HG03442 (cell line): ENCODE data around the gene PTPN14.

ENCODE experiments used
- ATAC-seq: cut with Tn5 transposase; IDR thresholded peaks from one replicate; pipeline ENCODE4 v1.9.1; 2021; ENCODE audit warnings: mild to moderate bottlenecking, moderate library complexity; ENCODE audit not compliant: unreplicated experiment

PTPN14 gene

GRCh38 chr1:214569357-214570004 is 18.1 kb upstream of the PTPN14 start:
- ATAC-seq = no peak

- no peak for ATAC-seq
These were observed 16.9 kb upstream of the PTPN14 start for GRCh38 chr1:214568328-214568727.

GRCh38 chr1:214567481-214567980 is 16.1 kb upstream of the PTPN14 start:
- ATAC-seq = no peak

GRCh38 chr1:214566158-214567104 is 15.0 kb upstream of the PTPN14 start:
- ATAC-seq = no peak

- ATAC-seq = no peak
These were observed 13.9 kb upstream of the PTPN14 start for GRCh38 chr1:214565310-214565709.

- ATAC-seq = no peak
These were observed 12.5 kb upstream of the PTPN14 start for GRCh38 chr1:214563881-214564280.

GRCh38 chr1:214557952-214558735 is 6.7 kb upstream of the PTPN14 start:
- ATAC-seq = peak; percentile 57

GRCh38 chr1:214553142-214553710 is 1.8 kb upstream of the PTPN14 start:
- ATAC-seq = no peak

- no peak for ATAC-seq
These were observed 789 bp upstream of the PTPN14 start for GRCh38 chr1:214552174-214552608.

GRCh38 chr1:214550857-214551435 is 456 bp downstream of the PTPN14 start:
- ATAC-seq = no peak

GRCh38 chr1:214550013-214550856 is 1.2 kb downstream of the PTPN14 start:
- no peak for ATAC-seq

- ATAC-seq = no peak
These were observed 1.8 kb downstream of the PTPN14 start for GRCh38 chr1:214549604-214550003.

GRCh38 chr1:214548988-214549387 is 2.4 kb downstream of the PTPN14 start:
- no peak for ATAC-seq

- no peak for ATAC-seq
These were observed 3.1 kb downstream of the PTPN14 start for GRCh38 chr1:214548271-214548670.

GRCh38 chr1:214547747-214548146 is 3.7 kb downstream of the PTPN14 start:
- ATAC-seq = no peak

- ATAC-seq = no peak
These were observed 4.3 kb downstream of the PTPN14 start for GRCh38 chr1:214546886-214547641.

GRCh38 chr1:214546084-214546483 is 5.3 kb downstream of the PTPN14 start:
- no peak for ATAC-seq

GRCh38 chr1:214545293-214545692 is 6.1 kb downstream of the PTPN14 start:
- ATAC-seq = no peak

GRCh38 chr1:214544791-214545190 is 6.6 kb downstream of the PTPN14 start:
- ATAC-seq = no peak
